NOMO-1 treated with dmso at 0.1 percent for 144 hours (cell line): ENCODE measurements around the gene YIF1A.
"Not testable (repeated sequence)": the region's sequence is repeated elsewhere in the genome, so short reads cannot be mapped to it uniquely, and the experiment has no call there.

Source experiments
- DNase-seq: peaks from one replicate; lab custom pipeline; 2025; ENCODE audit not compliant: unreplicated experiment; lab: John Stamatoyannopoulos, UW

YIF1A gene

DNA sequence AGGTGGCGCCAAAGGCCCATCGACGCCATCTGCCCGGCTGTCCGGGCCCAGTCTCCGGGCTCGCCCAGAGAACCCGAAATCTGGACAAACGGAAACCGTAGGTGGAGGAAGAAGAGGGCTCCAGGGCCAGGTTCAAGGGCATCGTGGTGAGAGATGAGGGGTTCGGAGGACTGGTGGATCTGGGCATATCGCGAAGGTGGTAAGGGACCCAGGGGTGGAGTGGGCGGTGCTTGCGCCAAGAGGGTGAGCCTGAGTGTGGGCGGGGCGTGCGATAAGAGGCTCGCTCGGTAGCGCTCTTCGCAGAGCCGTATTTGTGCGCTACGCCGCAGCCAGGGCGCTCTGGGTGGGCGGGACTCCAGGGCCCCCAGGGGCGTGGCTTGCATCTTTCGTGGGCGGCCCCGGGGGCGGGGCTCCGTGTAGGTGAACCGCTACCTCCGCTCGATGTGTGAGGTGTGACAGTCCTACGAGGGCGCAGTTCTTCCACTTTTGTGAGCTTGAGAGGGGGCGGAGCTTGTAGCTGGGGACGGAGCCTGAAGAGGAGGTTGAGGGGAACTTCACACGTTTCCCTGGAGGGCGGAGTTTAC, 23.1 kb upstream of the YIF1A start:
- peak; percentile 88 for DNase-seq

DNA sequence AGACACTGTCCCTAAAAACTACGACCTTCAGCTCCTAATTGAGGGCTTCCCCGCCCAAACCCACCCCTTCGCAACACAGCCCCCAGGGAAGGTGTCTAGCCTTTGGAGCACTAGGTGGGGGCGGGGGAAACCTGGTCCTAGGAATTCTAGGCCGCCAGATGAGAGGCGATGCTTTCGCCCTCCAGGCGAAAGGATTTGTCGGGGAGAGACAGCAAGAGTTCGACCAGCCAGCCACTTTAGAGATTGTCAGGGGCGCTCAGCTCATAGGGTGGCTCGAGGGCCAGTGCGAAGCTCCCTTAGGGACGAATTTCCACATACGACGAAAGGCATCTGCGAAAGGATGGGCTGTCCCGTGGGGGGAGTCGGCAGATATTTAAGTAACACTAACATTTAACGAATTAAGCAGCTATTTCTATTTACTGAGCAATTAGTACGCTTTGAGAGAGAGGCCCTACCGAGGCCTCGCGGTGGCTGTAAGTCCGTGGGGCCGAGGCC, 22.6 kb upstream of the YIF1A start:
- no peak for DNase-seq

DNA sequence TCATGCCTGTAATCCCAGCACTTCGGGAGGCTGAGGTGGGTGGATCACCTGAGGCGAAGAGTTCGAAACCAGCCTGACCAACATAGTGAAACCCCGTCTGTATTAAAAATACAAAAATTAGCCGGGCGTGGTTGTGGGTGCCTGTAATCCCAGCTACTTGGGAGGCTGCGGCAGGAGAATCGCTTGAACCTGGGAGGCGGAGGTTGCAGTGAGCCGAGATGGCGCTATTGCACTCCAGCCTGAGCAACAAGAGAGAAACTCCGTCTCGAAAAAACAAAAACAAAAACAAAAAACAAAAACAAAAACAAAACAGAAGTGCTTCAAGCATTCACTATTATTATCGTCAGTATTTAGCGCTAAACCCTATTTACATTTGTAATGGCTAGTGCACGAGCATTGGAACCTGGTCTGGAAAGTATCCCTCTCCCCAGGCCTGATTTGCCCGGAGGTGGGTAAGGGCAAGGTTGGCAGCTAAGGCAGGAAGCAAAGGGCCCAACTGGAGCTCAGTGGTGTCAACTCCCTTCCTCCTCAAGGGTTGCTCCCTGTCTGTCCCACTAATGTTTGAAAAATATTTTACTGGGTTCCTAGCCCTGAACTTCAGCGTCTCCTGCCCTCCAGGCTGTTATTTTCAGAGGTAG, 22.0 kb upstream of the YIF1A start:
- not testable (repeated sequence) for DNase-seq

DNA sequence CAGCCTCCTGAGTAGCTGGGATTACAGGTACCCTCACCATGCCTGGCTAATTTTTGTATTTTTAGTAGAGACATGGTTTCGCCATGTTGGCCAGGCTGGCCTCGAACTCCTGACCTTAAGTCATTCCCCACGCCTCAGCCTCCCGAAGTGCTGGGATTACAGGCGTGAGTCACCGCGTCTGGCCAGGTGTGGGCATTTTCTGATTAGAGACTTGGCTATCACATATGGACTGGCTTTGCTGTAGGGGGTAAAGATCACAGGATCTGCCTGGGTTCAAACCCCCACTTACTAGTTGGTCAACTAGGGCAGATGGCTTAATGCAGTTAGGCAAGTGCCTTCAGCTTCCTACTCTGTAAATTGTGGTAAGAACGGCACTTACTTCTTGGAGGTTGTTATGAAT, 21.4 kb upstream of the YIF1A start:
- DNase-seq = no peak

DNA sequence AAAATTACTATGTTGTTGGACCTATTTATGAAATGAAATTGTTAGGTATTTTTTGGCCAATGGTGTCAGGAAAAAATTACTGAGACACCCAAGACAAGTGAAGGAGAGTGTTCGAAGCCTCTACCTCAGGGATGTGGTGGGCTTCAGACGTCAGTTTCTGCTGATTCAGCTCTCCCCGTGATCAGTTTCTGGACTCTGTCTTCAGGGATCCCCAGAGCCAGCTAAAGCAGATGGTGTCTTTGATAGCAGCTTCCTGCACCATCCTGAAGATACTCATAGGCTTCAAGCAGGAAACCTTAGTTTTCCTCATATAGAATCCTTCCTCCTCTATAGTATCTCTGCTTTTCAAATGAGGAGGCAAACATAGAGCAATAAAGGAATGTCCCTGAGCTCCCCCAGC, 20.5 kb upstream of the YIF1A start:
- DNase-seq = no peak

DNA sequence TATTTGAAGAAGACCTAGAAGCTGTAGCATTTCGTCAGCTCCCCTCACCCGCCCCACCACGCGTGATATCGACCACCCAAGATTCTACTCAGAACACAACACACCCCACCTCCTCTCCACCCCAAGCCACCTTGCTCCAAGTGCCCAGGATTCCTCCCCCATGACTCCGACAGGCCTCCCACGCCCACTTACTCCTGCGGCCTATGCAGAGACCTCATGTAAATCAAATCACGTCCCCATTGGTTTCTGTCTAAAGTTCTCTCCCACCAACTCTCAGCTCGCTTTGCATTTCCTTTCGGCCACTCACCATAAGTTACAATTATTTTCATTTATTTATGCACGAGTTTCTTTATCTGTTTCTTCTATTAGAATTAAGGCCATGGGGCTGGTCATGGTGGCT, 13.7 kb upstream of the YIF1A start:
- DNase-seq = no peak

DNA sequence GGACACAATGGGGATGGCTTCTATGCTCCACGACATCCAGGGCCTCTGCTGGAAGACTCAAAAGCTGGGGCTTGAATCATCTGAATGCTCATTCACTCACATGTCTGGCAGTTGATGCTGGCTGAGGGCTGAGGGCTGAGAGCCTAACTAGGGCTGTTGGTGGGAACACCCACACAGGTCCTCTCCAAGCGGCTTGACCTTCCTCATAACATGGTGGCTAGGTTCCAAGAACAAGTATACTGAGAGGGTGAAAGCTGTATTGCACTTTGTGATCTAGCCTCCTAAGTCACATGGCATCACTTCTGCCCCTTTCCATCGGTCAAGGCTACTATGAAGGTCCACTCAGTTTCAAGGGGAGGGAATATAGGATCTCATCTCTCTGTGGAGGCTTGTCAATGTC, 10.2 kb upstream of the YIF1A start:
- DNase-seq = no peak

DNA sequence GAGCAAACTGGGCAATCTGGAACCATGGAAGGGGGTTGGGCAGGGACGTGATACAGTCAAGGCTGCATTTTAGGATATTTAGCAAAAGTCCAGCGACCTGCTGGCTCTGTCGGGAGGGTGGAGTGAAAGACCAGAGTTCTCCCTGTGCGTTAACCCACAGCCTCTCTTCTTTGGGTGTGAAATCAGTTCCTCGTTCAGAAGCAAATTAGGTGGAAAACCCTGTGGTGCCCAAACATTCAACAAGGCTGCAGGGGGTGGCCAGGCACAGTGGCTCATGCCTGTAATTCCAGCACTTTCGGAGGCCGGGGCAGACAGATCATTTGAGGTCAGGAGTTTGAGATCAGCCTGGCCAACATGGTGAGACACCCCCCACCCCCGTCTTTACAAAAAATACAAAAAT, 8.7 kb upstream of the YIF1A start:
- DNase-seq = no peak

DNA sequence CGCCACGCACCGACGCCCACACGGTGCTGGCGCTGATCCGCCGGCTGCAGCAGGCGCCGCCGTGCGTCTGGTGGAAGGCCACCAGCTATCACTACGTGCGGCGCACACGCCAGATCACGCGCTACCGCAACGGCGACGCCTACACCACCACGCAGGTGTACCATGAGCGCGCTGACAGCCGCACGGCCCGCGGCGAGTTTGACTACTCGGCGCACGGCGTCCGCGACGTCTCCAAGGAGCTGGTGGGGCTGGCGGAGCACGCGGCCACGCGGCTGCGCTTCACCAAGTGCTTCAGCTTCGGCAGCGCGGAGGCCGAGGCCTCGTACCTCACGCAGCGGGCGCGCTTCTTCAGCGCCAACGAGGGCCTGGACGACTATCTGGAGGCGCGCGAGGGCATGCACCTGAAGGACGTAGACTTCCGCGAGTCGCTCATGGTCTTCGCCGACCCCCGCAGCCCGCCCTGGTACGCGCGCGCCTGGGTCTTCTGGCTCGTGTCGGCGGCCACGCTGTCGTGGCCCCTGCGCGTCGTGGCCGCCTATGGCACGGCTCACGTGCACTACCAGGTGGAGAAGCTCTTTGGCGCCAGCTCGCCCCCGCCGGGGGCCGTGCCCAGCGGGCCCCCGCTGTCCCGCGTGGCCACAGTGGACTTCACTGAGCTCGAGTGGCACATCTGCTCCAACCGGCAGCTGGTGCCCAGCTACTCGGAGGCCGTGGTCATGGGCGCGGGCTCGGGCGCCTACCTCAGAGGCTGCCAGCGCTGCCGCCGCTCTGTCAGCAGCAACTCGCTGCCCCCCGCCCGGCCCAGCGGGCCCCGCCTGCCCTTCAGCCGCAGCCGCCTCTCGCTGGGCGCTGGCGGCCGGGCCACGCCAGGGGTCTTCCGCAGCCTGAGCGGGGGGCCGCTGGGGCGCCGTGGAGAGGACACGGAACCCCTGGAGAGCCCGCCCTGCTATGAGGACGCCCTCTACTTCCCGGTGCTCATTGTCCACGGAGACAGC, 6.0 kb upstream of the YIF1A start:
- DNase-seq = no peak

DNA sequence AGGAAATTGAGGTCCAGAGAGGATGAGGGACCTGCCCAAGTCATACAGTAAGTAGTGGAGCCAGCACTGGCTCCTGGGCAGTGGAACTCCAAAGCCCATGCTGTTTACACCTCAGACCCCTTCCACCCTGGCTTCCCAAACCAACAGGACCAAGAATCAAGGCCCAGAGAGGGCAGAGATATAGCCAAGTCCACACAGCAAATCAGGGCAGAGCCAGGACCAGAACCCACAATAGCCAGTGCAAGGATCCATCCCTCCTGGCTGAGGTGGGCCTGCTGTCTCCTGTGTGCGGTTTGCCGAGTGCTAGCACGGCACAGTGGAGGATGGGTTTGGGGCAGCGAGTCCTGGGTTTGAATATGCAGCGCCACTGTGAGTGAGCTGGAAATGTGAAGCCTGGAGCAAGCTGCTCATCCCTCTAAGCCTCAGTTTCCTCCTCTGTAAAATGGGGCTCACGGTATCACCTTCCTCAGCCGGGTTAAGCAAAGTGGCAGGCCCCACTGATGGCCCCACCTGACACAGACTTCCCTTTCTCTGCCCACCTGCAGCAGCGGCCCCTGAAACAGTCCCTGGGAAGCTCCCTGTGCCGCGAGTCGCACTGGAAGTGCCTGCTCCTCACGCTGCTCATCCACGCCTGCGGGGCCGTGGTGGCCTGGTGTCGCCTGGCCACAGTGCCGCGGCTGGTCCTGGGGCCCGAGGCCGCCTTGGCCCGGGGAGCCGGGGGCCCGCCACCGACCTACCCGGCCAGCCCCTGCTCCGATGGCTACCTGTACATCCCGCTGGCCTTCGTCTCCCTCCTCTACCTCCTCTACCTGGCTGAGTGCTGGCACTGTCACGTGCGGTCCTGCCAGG, 5.1 kb upstream of the YIF1A start:
- no peak for DNase-seq

DNA sequence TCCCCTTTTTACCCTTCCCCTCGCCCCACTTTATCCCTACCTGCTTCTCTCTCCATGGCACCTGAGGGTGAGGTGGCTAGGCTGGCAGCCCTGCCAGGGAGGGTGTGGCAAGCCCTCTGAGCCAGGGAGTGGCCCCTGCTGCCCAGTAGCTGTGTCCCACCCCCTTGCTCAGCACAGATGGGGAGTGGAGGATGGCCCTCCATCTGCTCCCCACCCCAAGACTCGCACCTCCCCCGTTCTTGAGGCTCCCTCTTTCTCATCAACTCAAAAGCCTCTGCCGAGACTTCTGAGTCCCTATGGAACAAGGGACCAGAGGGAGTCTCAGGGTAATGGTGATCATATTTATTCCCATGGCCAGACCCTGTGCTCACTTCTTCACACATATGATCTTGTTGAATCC, 4.4 kb upstream of the YIF1A start:
- no peak for DNase-seq

DNA sequence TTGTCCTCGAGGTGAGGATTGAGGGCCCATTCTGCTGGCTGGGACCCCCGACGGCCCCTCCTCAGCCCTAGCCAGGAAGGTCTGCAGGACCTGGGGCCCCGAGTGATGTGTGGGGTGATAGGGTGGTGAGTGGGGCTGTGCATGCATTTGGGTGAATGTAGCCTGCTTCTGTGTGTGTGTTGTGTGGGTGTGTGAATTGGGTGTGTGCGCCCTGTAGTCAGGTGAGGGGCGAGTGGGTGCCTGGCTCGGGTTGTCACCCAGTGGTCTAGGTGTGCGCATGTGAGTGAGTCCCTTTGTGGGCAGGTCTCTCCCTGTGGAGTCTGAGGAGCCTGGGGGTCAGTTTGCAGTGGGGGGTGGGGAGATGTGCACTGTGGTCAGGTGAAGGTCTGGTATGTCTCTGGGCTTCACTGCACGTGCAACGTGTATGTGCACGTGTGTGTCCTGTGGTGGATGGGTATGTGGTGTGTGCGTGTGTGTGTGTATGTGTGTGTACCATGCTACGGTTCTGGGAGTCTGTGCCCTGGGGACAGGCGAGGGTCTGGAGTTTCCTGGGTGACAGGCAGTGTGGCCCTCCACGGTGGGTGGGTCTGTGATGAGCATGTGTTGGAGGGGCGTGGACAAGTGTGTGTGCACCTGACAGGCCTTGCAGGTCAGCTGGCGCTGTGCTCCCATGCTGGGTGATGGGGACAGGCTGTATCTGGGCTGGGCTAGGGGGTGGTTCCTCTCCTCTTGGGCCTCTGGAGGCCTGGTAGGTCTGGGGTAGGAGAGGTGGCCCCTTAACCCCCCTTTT, 3.8 kb upstream of the YIF1A start:
- no peak for DNase-seq

DNA sequence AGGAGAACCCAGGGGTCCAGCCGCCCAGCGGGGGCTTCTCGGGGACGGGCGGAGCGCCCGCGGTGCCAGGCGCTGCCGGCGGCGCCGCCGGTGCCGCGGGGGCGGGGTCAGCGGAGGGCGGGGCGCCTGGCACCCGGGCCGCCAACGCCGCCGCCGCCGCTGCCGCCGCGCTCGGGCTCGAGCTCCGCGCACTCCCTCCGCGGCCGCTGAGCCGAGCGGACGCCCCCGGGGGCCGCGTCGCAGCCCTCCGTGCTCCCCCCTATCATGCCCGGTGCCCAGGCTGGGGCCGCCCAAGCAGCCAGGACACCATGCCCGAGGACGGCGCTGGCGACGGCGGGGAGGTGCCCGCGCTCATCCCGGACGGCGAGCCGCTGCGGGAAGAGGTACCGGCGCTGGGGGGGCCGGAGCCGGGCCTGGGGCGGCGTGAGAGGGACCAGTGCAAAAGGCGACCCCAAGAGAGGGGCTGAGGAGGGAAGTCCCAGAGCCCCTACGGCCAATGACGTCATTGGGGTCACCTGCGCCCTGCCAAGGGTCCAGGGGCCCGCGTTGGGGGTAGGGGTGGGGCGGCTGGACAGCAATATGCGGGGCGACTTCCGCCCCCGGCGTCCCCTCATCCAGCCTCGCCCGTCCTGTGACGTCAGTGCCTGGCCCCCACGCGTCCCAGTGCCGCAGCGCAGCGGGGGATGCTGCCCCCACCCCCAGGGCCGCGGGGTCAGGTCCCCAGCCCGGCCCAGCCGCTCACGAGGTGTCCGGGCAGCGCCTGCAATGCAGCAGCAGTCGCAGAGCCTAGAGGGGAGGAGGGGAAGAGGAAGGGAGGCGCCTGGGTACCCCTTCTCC, 3.0 kb upstream of the YIF1A start, which contains the start of gene TMEM151A:
TSS of gene TMEM151A (plus strand) at position 189 of the 837 bp plus-strand sequence. CDS start at position 309, 120 bp downstream.
- DNase-seq = no peak

DNA sequence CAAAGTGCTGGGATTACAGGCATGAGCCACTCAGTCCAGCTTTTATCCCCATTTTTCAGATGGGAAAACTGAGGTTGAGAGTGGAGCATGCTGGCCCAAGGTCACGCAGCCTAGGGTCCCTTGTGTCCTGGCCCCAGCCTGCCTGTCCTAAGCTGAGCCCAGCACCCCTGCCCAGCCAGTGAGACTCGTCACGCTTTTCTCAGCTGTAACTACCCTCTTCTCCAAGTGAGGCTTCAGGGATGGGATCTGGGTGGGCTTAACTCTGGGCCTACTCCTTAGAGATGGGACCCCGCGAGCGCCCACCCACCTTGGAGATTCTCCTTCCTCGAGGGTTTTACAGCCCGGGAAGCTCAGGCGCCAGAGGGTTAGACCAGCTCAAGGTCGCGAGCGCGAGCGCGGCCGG, 2.4 kb upstream of the YIF1A start:
- DNase-seq = no peak

DNA sequence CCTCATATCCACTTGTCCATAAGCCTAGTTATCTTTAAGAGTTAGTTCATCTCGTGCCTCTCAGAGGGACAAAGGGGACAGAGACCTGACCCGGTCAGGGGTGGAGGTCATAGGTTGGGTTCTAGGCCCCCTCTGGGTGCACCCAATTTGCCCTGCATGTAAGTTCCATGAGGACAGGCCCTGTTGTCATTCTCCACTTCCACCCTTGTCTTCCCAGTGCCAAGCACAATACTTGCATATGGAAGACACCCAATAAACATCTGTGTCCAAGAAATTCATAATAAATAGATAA, 1.3 kb upstream of the YIF1A start:
- no peak for DNase-seq

DNA sequence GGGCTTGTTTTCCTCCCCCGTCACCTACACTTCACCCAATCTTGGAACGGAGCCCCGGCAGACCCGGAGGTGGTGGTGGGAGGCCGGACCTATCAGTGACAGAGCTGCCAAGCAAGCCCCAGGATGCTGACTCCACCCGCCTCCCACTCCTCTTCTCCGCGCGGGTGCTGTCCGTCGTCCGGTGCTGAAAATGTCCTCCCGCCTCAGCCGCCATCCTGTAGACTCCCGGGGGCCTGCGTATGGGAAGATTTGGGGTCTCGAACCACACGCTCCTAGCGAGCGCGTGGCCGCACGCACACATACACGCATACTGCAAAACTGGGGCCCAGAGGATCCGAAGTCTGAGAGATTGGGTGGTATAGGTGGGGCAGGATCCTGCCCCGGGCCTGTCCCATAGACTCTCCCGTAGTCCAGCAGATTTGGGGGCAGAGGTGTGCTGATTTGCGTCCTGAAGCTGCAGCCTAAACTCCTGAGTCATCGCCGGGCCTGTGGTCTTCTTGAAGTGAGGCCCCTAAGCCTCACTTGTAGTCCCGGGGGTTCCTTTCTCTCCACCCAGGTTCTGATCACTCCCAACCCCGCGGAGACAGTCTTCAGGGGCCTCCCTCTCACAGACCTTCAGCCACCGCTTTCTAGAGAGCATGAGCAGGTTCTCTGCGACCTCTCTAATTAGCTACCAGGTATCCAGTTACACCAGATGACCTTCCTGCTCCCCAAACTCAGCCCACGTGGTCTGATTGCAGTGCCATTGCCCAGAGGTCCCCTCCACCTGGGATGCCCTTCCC, 796 bp upstream of the YIF1A start:
- peak; percentile 50 for DNase-seq

DNA sequence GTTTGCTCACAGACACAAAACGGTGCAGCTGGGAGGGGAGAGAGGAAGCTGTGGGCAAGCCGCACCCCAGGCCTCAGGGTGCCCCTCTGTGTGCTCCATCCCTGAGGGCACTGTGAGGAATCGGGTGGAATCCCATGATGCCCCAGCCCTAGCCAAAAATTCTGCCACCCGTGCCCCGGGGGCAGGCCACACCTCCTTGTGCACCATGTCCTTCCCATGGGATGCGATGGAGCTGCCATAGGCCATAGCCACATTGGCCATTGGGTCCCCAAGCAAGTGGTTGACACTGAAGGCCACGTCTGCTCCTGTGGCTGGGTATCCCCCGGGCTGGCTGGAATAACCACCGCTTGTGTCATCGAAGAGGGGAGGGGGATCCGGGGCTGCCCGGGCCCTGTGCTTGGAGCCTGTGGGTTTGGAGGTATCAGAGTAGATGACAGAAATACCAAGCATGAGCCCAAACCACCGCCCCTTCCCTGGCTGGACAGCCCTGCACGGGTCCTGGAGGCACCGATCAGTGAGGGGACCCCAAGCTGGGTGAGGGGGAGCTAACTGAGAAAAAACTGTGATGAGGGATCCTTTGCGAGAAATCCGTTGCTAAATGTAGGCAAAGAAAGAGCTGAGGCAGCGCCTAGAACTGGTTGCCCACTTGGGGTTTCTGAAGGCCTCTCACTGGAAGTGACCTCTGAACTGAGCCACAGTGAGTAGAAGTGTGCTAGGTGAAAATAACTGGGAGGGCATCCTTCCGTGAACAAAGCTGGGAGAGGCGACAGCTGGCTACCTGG, 863 bp downstream of the YIF1A start:
- no peak for DNase-seq
